Muscle of arm (tissue), 12 donors: ENCODE results near the gene ST8SIA6. TPM values are rescaled to one million over a fixed set of nuclear protein-coding genes. Genes with fewer than 3 reads are reported as not detected.
"Not testable (repeated sequence)": the region's sequence is repeated elsewhere in the genome, so short reads cannot be mapped to it uniquely, and the experiment has no call there.

Source experiments
- DNase-seq: peaks from one replicate; pipeline ENCODE4 v3.0.0-alpha.2; 2013
- polyA plus RNA-seq, 12 donors: library from polyadenylated mRNA; unstranded; fragments of 120-200 nt; gene quantifications; one replicate each; pipeline ENCODE4 v1.2.1, GENCODE V29; 2013; ENCODE audit not compliant: insufficient read length in 12 of 12

The ST8SIA6 gene
- polyA plus RNA-seq, 12 donors, result 0.89 to 2.3 (median 1.7) TPM; not detected in 2

- no peak for DNase-seq
Measured at GRCh38 chr10:17344206-17344605, 110.2 kb downstream of the ST8SIA6 start.

DNA sequence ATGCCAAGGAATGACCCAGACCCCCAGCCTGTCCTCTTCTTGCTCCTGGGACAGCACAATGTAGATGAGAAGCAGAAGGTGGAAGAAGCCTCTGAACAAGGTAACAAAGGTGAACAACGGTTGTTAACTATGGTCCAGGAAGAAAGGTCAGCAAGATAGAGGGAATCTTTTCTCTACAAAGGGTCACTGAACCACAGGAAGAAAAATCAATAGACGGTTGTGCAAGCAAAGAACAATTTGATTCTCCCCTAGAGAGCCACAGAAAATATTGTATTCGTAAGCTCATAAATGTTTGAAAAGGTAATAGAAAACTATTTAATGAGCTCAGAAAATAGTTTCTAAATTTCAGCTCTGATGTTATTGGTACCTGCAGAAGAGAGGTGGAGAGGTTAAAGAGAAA lies 111.3 kb downstream of the ST8SIA6 start:
- no peak for DNase-seq

DNA sequence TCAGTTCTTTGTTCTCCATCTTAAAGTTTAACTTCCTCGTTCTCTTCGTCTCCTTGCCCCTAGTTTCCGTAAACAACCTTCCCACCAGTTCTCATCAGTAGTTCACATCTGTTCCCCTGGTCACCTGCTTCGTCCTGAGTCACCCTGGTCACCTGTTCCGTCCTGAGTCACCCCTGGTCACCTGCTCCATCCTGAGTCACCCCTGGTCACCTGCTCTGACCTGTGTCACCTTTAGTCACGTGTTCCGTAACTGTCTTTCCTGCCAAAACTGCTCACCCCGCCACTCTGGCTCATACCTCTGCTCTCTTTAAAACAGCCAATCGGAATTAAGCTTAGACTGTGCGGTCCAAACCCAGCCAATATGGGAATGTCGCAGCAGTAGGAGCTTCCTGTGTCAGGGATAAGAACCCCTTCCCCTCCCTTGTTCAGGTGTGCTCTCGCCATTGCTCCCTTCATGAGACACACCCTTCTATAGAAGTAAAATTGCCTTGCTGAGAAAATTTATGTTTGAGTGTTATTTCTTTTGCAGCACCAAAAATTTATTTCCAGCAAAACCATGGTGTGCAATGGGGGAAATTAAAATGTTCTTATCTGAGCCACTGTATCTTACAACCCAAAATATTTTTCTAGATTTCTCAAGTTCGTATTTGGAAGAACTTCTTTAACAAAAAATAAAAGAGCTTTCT lies 114.1 kb downstream of the ST8SIA6 start:
- DNase-seq, result no peak

DNA sequence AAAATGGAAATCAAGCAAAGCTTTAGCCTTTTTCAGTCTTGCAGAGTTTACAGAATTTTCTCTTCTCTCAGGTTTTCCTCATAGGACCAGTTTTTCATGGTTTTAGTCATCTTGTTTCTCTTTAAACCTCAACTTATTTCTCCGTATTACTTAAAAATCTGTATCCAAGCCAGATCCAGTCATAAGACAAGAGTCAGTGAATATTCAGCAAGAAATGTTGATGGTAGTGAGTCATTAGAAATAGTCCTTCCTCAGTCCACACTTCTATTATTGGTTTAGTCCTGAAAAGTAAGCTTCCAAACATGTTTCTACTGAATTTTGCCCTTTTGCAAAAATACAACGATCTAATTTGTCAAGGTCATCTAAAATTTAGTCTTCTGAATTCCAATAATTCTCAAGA lies 119.3 kb downstream of the ST8SIA6 start:
- no peak for DNase-seq

GRCh38 chr10:17330501-17330900 lies 123.9 kb downstream of the ST8SIA6 start:
- DNase-seq, result no peak

GRCh38 chr10:17326377-17326776 lies 128.0 kb downstream of the ST8SIA6 start:
- DNase-seq, result no peak

GRCh38 chr10:17321957-17322356 lies 132.4 kb downstream of the ST8SIA6 start:
- not testable (repeated sequence) for DNase-seq

GRCh38 chr10:17316488-17317170 lies 137.8 kb downstream of the ST8SIA6 start:
- DNase-seq, result no peak

DNA sequence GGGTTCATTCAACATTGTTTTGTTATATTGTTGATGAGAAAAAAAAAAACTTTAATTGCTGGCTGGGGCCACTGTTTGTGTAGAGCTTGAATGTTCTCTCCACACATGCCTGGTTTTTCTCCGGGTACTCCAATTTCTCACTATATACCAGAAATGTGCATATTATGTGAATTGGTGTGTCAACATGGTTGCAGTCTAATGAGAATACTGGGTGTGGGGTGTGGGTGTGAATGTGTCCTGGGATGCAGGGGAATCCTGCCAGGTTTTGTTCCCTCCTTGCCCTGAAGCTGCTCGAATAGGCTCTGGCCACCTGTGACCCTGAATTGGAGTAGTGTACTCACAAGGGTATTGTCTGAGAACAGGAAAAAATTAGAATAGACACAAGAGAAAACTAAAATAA lies 145.0 kb downstream of the ST8SIA6 start:
- no peak for DNase-seq

GRCh38 chr10:17307123-17307522 lies 147.3 kb downstream of the ST8SIA6 start:
- DNase-seq, result no peak

- no peak for DNase-seq
Measured at GRCh38 chr10:17292375-17292774, 162.0 kb downstream of the ST8SIA6 start.

- no peak for DNase-seq
Measured at GRCh38 chr10:17290226-17290625, 164.2 kb downstream of the ST8SIA6 start.

GRCh38 chr10:17289763-17290162 lies 164.6 kb downstream of the ST8SIA6 start:
- DNase-seq, result no peak

DNA sequence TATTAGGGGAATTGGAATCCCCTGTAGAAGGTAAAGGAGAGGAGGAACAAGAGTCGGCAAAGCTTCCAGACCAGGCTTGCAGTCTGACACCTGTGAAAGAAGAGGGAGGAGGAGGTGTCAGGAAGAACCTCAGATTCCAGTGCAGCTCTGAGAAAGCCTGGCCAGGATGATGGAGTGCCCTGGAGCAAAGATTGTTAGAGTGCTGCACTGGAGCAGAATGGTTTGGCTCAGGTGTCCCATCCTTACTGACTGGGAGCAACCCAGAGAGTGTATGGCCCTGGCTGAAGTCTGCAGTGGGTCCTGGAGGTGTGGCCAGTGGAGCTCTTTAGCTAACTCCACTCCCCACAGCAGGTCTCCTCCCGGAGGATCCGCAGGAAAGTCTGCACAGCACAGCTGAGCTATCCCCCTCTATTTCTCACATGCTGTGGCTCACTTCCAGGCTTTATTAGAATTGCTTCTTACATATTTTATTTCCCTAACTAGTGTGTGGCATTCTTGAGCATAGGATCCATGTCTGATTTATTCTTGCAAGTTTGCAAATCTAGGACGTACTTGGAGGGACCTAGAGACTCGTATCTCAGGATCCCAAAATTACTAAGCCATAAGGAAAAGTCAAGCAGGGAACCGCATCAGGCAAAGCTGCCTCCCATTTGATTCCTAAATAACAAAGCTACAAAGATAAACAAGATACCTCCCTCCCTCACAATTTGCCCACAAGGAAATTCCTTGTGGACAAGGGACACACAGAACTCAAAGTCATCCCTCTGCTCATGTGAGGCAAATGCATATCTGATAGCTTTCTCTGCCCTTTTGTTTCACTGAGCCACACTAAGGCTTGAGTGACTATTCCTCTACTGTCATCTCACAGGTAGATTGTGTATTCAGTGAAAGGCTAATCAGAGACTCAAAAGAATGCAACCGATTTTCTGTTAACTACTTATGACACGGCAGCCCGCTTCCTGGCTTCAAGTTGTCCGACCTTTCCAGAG lies 167.5 kb downstream of the ST8SIA6 start:
- DNase-seq, result no peak

- DNase-seq, result no peak
Measured at GRCh38 chr10:17282311-17282710, 172.1 kb downstream of the ST8SIA6 start.

GRCh38 chr10:17278607-17279240 lies 175.7 kb downstream of the ST8SIA6 start:
- DNase-seq, result no peak

DNA sequence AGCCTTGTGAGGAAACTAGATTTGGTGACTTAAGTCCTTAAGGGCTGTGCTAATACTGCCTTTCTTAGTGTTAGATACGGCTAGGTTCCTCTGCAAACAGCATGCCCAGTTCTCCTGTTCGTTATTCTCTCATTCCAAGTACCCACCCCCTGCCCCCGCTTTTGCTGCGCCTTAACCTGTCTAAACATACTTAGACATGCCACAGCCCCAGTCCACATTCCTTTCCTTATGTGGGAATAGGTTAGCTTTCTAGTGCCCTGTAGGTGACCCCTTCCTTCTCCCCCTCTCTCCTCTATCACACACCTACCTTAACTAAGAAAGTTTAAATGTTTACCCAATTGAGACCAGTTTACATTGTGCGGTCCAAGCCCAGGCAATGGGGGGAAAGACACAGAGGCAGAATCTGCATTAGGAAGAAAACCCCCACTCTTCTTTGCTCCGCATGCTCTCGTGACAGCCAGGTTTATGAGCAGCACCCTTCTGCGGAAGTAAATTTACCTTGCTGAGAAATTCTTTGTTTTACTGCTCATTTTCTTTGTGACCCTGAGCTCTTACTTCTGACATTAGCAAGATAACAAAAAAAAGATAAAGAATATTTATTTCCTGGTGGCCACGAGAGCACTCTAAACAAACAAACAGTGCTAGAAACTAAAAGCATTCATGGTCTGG lies 177.5 kb downstream of the ST8SIA6 start:
- DNase-seq, result no peak

DNA sequence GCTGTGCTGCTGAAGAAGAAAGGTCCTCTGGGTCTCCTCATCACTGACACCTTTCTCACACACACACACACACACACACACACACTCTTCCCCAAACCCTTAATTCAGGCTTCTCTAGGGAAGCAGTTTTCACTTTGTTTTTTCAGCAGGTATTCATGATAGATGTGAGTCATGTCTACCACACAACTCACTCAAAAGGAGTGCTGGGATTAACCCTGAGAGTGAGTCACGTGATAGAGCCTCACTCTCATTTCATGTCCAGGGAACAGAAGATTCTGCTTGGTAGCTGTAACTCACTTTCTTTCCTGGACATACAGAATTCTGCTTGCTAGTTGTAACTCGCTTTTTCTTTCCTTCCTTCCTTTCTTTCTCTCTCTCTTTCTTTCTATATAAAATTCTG lies 181.0 kb downstream of the ST8SIA6 start:
- no peak for DNase-seq

DNA sequence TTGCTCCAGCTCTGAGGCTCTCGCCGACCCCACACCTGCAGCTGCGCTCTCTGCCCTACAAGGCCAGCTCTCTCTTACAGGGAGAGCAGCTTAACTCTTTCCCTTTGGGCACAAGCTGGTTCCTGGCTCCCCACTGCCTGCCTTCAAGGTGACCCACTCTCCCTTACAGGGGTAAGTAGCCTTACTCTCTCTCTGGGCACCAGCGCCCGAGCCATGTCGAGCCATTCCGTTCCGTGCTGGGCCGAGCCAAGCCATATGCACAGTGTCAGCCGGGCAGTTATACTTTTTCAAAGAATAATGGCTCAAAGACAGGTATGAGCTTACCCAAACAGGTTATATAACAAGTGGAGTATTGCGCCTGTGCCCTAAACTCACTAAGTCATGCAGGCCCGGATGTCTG lies 181.7 kb downstream of the ST8SIA6 start:
- DNase-seq, result no peak
